Mesendoderm (in vitro differentiated cells): ENCODE measurements around the gene SIDT2.
A peak's percentile ranks its signal among the peaks of the same experiment; 100 is the strongest.

ENCODE experiments used
- DNase-seq: peaks from one replicate; pipeline ENCODE4 v3.0.0; 2013
- H2AK5ac ChIP-seq: 2 replicates; pipeline ENCODE4 v1.6.1; 2013; ENCODE audit warnings: low read length, inconsistent platforms
- H2BK120ac ChIP-seq: 2 replicates; pipeline ENCODE4 v1.6.1; 2013; ENCODE audit warnings: low read depth, mild to moderate bottlenecking, low read length, moderate library complexity, mixed read lengths
- H2BK15ac ChIP-seq: replicated peaks from 2 replicates; pipeline ENCODE4 v1.6.1; 2013; ENCODE audit warnings: low read depth, mild to moderate bottlenecking, moderate library complexity
- H2BK5ac ChIP-seq: 2 replicates; pipeline ENCODE4 v1.6.1; 2013; ENCODE audit warnings: low read length, inconsistent platforms
- H3K18ac ChIP-seq: 2 replicates; pipeline ENCODE4 v1.6.1; 2013; ENCODE audit warnings: mild to moderate bottlenecking, low read length, mixed read lengths
- H3K23ac ChIP-seq: one replicate; pipeline ENCODE4 v1.6.1; 2013; ENCODE audit warnings: low read length
- H3K27ac ChIP-seq: 2 replicates; pipeline ENCODE4 v1.5.1; 2013; ENCODE audit warnings: low read depth, mild to moderate bottlenecking, inconsistent platforms, low read length, moderate library complexity
- H3K27me3 ChIP-seq: 2 replicates; pipeline ENCODE4 v1.6.1; 2013; ENCODE audit warnings: low read length, control low read depth, mild to moderate bottlenecking, inconsistent platforms; ENCODE audit not compliant: insufficient read depth, poor library complexity
- H3K36me3 ChIP-seq: 2 replicates; pipeline ENCODE4 v1.6.1; 2013; ENCODE audit warnings: low read length, inconsistent platforms; ENCODE audit not compliant: control insufficient read depth, insufficient read depth
- H3K4ac ChIP-seq: one replicate; pipeline ENCODE4 v1.6.1; 2013; ENCODE audit warnings: low read depth, mild to moderate bottlenecking, low read length, moderate library complexity
- H3K4me1 ChIP-seq: 2 replicates; pipeline ENCODE4 v1.6.1; 2013; ENCODE audit warnings: low read depth, low read length, inconsistent platforms; ENCODE audit not compliant: control insufficient read depth
- H3K4me2 ChIP-seq: 2 replicates; pipeline ENCODE4 v1.6.1; 2013; ENCODE audit warnings: low read length
- H3K4me3 ChIP-seq: 2 replicates; pipeline ENCODE4 v1.5.1; 2013; ENCODE audit warnings: mild to moderate bottlenecking, low read length
- H3K56ac ChIP-seq: one replicate; pipeline ENCODE4 v1.6.1; 2013; ENCODE audit warnings: low read length
- H3K79me1 ChIP-seq: 2 replicates; pipeline ENCODE4 v1.6.1; 2013; ENCODE audit warnings: low read length, inconsistent platforms
- H3K79me2 ChIP-seq: 2 replicates; pipeline ENCODE4 v1.6.1; 2013; ENCODE audit warnings: mild to moderate bottlenecking, low read length; ENCODE audit not compliant: control insufficient read depth, insufficient read depth
- H3K9ac ChIP-seq: 2 replicates; pipeline ENCODE4 v1.6.1; 2013; ENCODE audit warnings: low read length, inconsistent platforms
- H4K5ac ChIP-seq: one replicate; pipeline ENCODE4 v1.6.1; 2013; ENCODE audit warnings: low read length
- H4K8ac ChIP-seq: one replicate; pipeline ENCODE4 v1.6.1; 2013; ENCODE audit warnings: low read depth, mild to moderate bottlenecking, control low read depth, low read length, moderate library complexity
- WGBS: extraction: QIAGEN DNeasy Blood & Tissue Kit; methylation state at CpG from one replicate; pipeline ENCODE4 v1.1.7; 2013; ENCODE audit warnings: low lambda C conversion rate, missing lambda C conversion rate; ENCODE audit not compliant: insufficient coverage; ENCODE audit errors: extremely low coverage; 5-methylcytosine and 5-hydroxymethylcytosine counted together

The SIDT2 gene

GRCh38 chr11:117226388-117227385 is 48.1 kb downstream of the SIDT2 start:
- Histone ChIP-seq H3K18ac (no peak overlapping the region), H3K4me3 (no peak overlapping the region)
- WGBS: no CpG with 5 or more reads among the region's 19 CpGs

GRCh38 chr11:117228091-117228490 is 49.5 kb downstream of the SIDT2 start:
- no peak overlapping the region for H3K18ac ChIP-seq
- H3K4me2 ChIP-seq: no peak overlapping the region
- no peak overlapping the region for H2BK5ac ChIP-seq
- H3K23ac ChIP-seq: no peak overlapping the region
- H3K79me1 ChIP-seq: peaks cover 15% of the 10 kb centered on the region
- no peak overlapping the region for H3K9ac ChIP-seq
- peaks cover 17% of the 10 kb centered on the region for H3K79me2 ChIP-seq
- H4K5ac ChIP-seq: no peak overlapping the region
- no CpG with 5 or more reads among the region's 11 CpGs for WGBS
- H3K27me3 ChIP-seq: no peaks in the 10 kb centered on the region
- no peak overlapping the region for H3K4me3 ChIP-seq
- H2BK120ac ChIP-seq: no peak overlapping the region
- no peak for DNase-seq
- no peaks in the 10 kb centered on the region for H3K4me1 ChIP-seq
- H3K36me3 ChIP-seq: peaks cover 15% of the 10 kb centered on the region
- H2AK5ac ChIP-seq: no peak overlapping the region
- H3K56ac ChIP-seq: no peak overlapping the region
- no peak overlapping the region for H3K4ac ChIP-seq
- H4K8ac ChIP-seq: no peak overlapping the region
- no peak overlapping the region for H3K27ac ChIP-seq
- H2BK15ac ChIP-seq: no peak overlapping the region

More at GRCh38 chr11:117226388-117227385, 48.1 kb downstream of the SIDT2 start:
- H3K4me2 ChIP-seq: no peak overlapping the region
- H3K79me1 ChIP-seq: peaks cover 14% of the 10 kb centered on the region
- H3K79me2 ChIP-seq: peaks cover 14% of the 10 kb centered on the region
- no peak overlapping the region for H3K23ac ChIP-seq
- no peak overlapping the region for H2BK120ac ChIP-seq
- H3K4ac ChIP-seq: no peak overlapping the region
- no peaks in the 10 kb centered on the region for H3K27me3 ChIP-seq
- H2BK5ac ChIP-seq: no peak overlapping the region
- no peak overlapping the region for H4K8ac ChIP-seq
- H3K9ac ChIP-seq: no peak overlapping the region
- H2AK5ac ChIP-seq: no peak overlapping the region
- no peak overlapping the region for H4K5ac ChIP-seq
- H3K4me1 ChIP-seq: no peaks in the 10 kb centered on the region
- peaks cover 15% of the 10 kb centered on the region for H3K36me3 ChIP-seq
- no peak overlapping the region for H3K27ac ChIP-seq
- DNase-seq: peak; percentile 85
- H3K56ac ChIP-seq: no peak overlapping the region
- H2BK15ac ChIP-seq: no peak overlapping the region

- Histone ChIP-seq H2AK5ac (no peak overlapping the region), H3K23ac (no peak overlapping the region), H4K8ac (no peak overlapping the region), H3K4me3 (no peak overlapping the region), H3K4me1 (no peaks in the 10 kb centered on the region), H2BK5ac (no peak overlapping the region), H3K9ac (no peak overlapping the region), H2BK120ac (no peak overlapping the region), H3K79me1 (peaks cover 17% of the 10 kb centered on the region), H3K36me3 (peaks cover 6% of the 10 kb centered on the region), H3K18ac (no peak overlapping the region), H2BK15ac (no peak overlapping the region), H4K5ac (no peak overlapping the region), H3K56ac (no peak overlapping the region), H3K27me3 (no peaks in the 10 kb centered on the region), H3K79me2 (peaks cover 19% of the 10 kb centered on the region), H3K4me2 (no peak overlapping the region), H3K4ac (no peak overlapping the region), H3K27ac (no peak overlapping the region)
- no peak for DNase-seq
- no CpG with 5 or more reads among the region's 12 CpGs for WGBS
These were observed 50.9 kb downstream of the SIDT2 start for GRCh38 chr11:117229411-117229810.

GRCh38 chr11:117229931-117230285 is 51.4 kb downstream of the SIDT2 start:
- Histone ChIP-seq H3K79me1 (peaks cover 17% of the 10 kb centered on the region), H2BK15ac (no peak overlapping the region), H2AK5ac (no peak overlapping the region), H3K56ac (no peak overlapping the region), H3K4me2 (no peak overlapping the region), H3K23ac (no peak overlapping the region), H2BK120ac (no peak overlapping the region), H2BK5ac (no peak overlapping the region), H3K4me3 (no peak overlapping the region), H3K18ac (no peak overlapping the region), H3K4me1 (no peaks in the 10 kb centered on the region), H3K4ac (no peak overlapping the region), H4K5ac (no peak overlapping the region), H3K27ac (no peak overlapping the region), H3K79me2 (peaks cover 19% of the 10 kb centered on the region), H3K27me3 (no peaks in the 10 kb centered on the region), H4K8ac (no peak overlapping the region), H3K36me3 (peaks cover 6% of the 10 kb centered on the region), H3K9ac (no peak overlapping the region)
- WGBS: no CpG with 5 or more reads among the region's 5 CpGs
- DNase-seq: no peak

- no peak overlapping the region for H3K18ac ChIP-seq
- H3K79me1 ChIP-seq: peaks cover 17% of the 10 kb centered on the region
- no peaks in the 10 kb centered on the region for H3K4me1 ChIP-seq
- H3K4me3 ChIP-seq: no peak overlapping the region
- no peaks in the 10 kb centered on the region for H3K27me3 ChIP-seq
- H2BK15ac ChIP-seq: no peak overlapping the region
- no peak overlapping the region for H2BK5ac ChIP-seq
- no peak for DNase-seq
- no peak overlapping the region for H2BK120ac ChIP-seq
- peaks cover 4% of the 10 kb centered on the region for H3K36me3 ChIP-seq
- no peak overlapping the region for H3K23ac ChIP-seq
- peaks cover 19% of the 10 kb centered on the region for H3K79me2 ChIP-seq
- peak overlapping the region; percentile 11 for H3K9ac ChIP-seq
- H3K4me2 ChIP-seq: no peak overlapping the region
- H3K56ac ChIP-seq: no peak overlapping the region
- WGBS: no CpG with 5 or more reads among the region's 12 CpGs
- H3K27ac ChIP-seq: no peak overlapping the region
- no peak overlapping the region for H4K5ac ChIP-seq
- H3K4ac ChIP-seq: no peak overlapping the region
- no peak overlapping the region for H2AK5ac ChIP-seq
- no peak overlapping the region for H4K8ac ChIP-seq
These were observed 51.9 kb downstream of the SIDT2 start for GRCh38 chr11:117230286-117230961.
